B cell (primary cell): ENCODE results near the gene CARHSP1. TPM values are rescaled to one million over a fixed set of nuclear protein-coding genes. Genes with fewer than 3 reads are reported as not detected.

Experiments
- polyA plus RNA-seq: library from polyadenylated mRNA; depleted of rRNA; stranded (reverse); fragments of >200 nt; gene quantifications from 2 replicates; pipeline ENCODE4 v1.2.3, GENCODE V29; 2012
- total RNA-seq, 2 donors: library from RNA; stranded (reverse); fragments of 120-200 nt in 1 of 2; gene quantifications; 1 replicate in 1 of 2; 2 replicates in 1 of 2; pipeline versions ENCODE4 v1.2.3 to v1.2.4, GENCODE V29; 2013 to 2022

Gene CARHSP1
- total and polyA plus RNA-seq, 2 donors (not counting 1 experiment from before 2014, with no cell fraction given), result 26.5 to 63.1 TPM

Other genes with a start within 250 kb of the CARHSP1 start
- gene METTL22, start 247.3 kb downstream of the CARHSP1 start, total RNA-seq, result 62.9 and 73.8 TPM in 2 replicates
- 48.3 and 49.5 TPM in 2 replicates for gene METTL22, start 247.3 kb downstream of the CARHSP1 start, polyA plus RNA-seq
- 13.8 and 14.3 TPM in 2 replicates for gene ABAT, start 194.4 kb downstream of the CARHSP1 start, total RNA-seq
- gene ABAT, start 194.4 kb downstream of the CARHSP1 start, polyA plus RNA-seq, result 6.2 and 9.8 TPM in 2 replicates
- 13.9 and 16.7 TPM in 2 replicates for gene TMEM186, start 71.4 kb downstream of the CARHSP1 start, total RNA-seq
- 4.2 and 5.8 TPM in 2 replicates for gene TMEM186, start 71.4 kb downstream of the CARHSP1 start, polyA plus RNA-seq
- gene PMM2, start 71.2 kb downstream of the CARHSP1 start, total RNA-seq, result 45.3 and 47.5 TPM in 2 replicates
- 15.8 and 16.3 TPM in 2 replicates for gene PMM2, start 71.2 kb downstream of the CARHSP1 start, polyA plus RNA-seq
- not detected in 2 replicates for gene LITAFD, start 13.3 kb upstream of the CARHSP1 start, total RNA-seq
- not detected in 2 replicates for gene LITAFD, start 13.3 kb upstream of the CARHSP1 start, polyA plus RNA-seq
- gene USP7, start 94.9 kb upstream of the CARHSP1 start, total RNA-seq, result 223 and 232 TPM in 2 replicates
- 27.4 and 65.3 TPM in 2 replicates for gene USP7, start 94.9 kb upstream of the CARHSP1 start, polyA plus RNA-seq
- 99.2 and 101 TPM in 2 replicates for gene HAPSTR1, start 222.6 kb upstream of the CARHSP1 start, total RNA-seq
- 35.5 and 68.0 TPM in 2 replicates for gene HAPSTR1, start 222.6 kb upstream of the CARHSP1 start, polyA plus RNA-seq